Measurements from ENCODE around the gene STXBP1. TPM values are rescaled to one million over a fixed set of nuclear protein-coding genes. Genes with fewer than 3 reads are reported as not detected.

The STXBP1 gene
- total and polyA plus RNA-seq, 2 experiments from 2014 or later = 48.6 to 50.4 TPM

GRCh38 chr9:127673234-127673633, 61.2 kb downstream of the STXBP1 start:
- Mint-ChIP-seq H3K27me3 (ENCODE audit: insufficient read depth, low read depth, poor library complexity) (no peaks in the 10 kb centered on the region), H3K27ac (no peak overlapping the region), H3K36me3 (ENCODE audit: low read depth) (peaks cover 20% of the 10 kb centered on the region; the same call in 2 of the 3 replicates), H3K4me3 (no peak overlapping the region), H3K9me3 (no peaks in the 10 kb centered on the region), H3K4me1 (no peaks in the 10 kb centered on the region)
- no peak overlapping the region for H3K4me2 ChIP-seq
- no peak for TF ChIP-seq CTCF (conservative IDR thresholded peaks at IDR 0.05; ENCODE audit: low read depth in 2 of 2)
- no peak for TF ChIP-seq CREB1 (CRISPR knock-in tag; IDR thresholded peaks at IDR 0.05; ENCODE audit: low read depth)
- TF ChIP-seq ZNF462 (CRISPR knock-in tag; IDR thresholded peaks at IDR 0.05) = no peak
- TF ChIP-seq ZNF114 (CRISPR knock-in tag; IDR thresholded peaks at IDR 0.05) = no peak
- TF ChIP-seq POLR2AphosphoS5 (IDR thresholded peaks at IDR 0.05; ENCODE audit: low read depth) = no peak
- TF ChIP-seq ZNF331 (CRISPR knock-in tag; IDR thresholded peaks at IDR 0.05; ENCODE audit: low read depth) = no peak
- TF ChIP-seq EZH2phosphoT487 (IDR thresholded peaks at IDR 0.05; ENCODE audit: unreplicated experiment) = no peak
- no peak for TF ChIP-seq NANOG (IDR thresholded peaks at IDR 0.05; ENCODE audit: borderline replicate concordance)
- TF ChIP-seq REST (IDR thresholded peaks at IDR 0.05; ENCODE audit: unreplicated experiment) = no peak
- no peak for TF ChIP-seq STAT1 (IDR thresholded peaks at IDR 0.05; ENCODE audit: unreplicated experiment)
- TF ChIP-seq EZH2 (IDR thresholded peaks at IDR 0.05; ENCODE audit: low read depth, unreplicated experiment) = no peak
- TF ChIP-seq JUNB (IDR thresholded peaks at IDR 0.05; ENCODE audit: unreplicated experiment) = no peak
- no peak for TF ChIP-seq ETS1 (IDR thresholded peaks at IDR 0.05)
- no peaks in the 10 kb centered on the region; the same call in 1 of the 2 replicates for H4K20me1 ChIP-seq (replicated peaks; ENCODE audit: insufficient read depth)
- no peaks in the 10 kb centered on the region for H3K4me1 ChIP-seq (ENCODE audit: insufficient read depth)
- H2AFZ ChIP-seq = no peak overlapping the region
- no peak overlapping the region for H3K4me3 ChIP-seq
- H3F3A ChIP-seq (replicated peaks; ENCODE audit: low read depth) = no peaks in the 10 kb centered on the region
- no peaks in the 10 kb centered on the region for H3K27me3 ChIP-seq (ENCODE audit: insufficient read depth)
- no peak for DNase-seq (ENCODE audit: low spot score)
- peaks cover 11% of the 10 kb centered on the region for H3K36me3 ChIP-seq (ENCODE audit: insufficient read depth)
- no peaks in the 10 kb centered on the region for H3K79me2 ChIP-seq (replicated peaks; ENCODE audit: insufficient read depth)
- H3K9me2 ChIP-seq (ENCODE audit: insufficient read depth) = no peaks in the 10 kb centered on the region
- no peak overlapping the region for H3K27ac ChIP-seq (ENCODE audit: low read depth)
- ATAC-seq = no peak

Measured in GM23338 (cell line).